B cell (primary cell): ENCODE data around the gene SCNN1B. TPM values are rescaled to one million over a fixed set of nuclear protein-coding genes. Genes with fewer than 3 reads are reported as not detected.
"Not testable (repeated sequence)": the region's sequence is repeated elsewhere in the genome, so short reads cannot be mapped to it uniquely, and the experiment has no call there.

Experiments used
- ATAC-seq: fragments of 200-7000 bp; cut with Tn5 transposase; one replicate; pipeline ENCODE4 v1.10.0; 2021; ENCODE audit warnings: low read depth, mild to moderate bottlenecking, moderate number of reproducible peaks, moderate library complexity
- CTCF ChIA-PET: fragments of 350-600 bp; sonication (Branson Sonifier 250); formaldehyde crosslinking; loops from one replicate; lab custom pipeline; 2021; ENCODE audit warnings: antibody characterized with exemption, inconsistent platforms; lab: Charles Lee
- POLR2A ChIA-PET: fragments of 350-600 bp; sonication (Branson Sonifier 250); formaldehyde crosslinking; loops from one replicate; lab custom pipeline; 2021; ENCODE audit warnings: antibody characterized with exemption; lab: Charles Lee
- DNase-seq: peaks from one replicate; pipeline ENCODE4 v3.0.0; 2013
- H2AFZ ChIP-seq: 2 replicates; pipeline ENCODE4 v1.6.1; 2012; ENCODE audit warnings: mild to moderate bottlenecking, low read depth, low read length; ENCODE audit not compliant: insufficient read depth, poor library complexity, severe bottlenecking
- H3K27ac ChIP-seq, 2 donors: 1 replicate in 1 of 2; 2 replicates in 1 of 2; pipeline ENCODE4 v1.5.1; 2012 to 2013; ENCODE audit warnings: low read length in 2 of 2, mild to moderate bottlenecking in 2 of 2, moderate library complexity in 1 of 2
- H3K27me3 ChIP-seq, 4 experiments: fragments of 200-600 bp in 1 of 4; sonication (generic) in 1 of 4; replicated peaks in 1 of 4; 1 replicate in 2 of 4; 2 replicates in 2 of 4; pipeline versions ENCODE4 v1.6.1 to v1.7.0; 2013 to 2016; ENCODE audit warnings: low read length in 3 of 4, mild to moderate bottlenecking in 2 of 4, mixed read lengths in 1 of 4, moderate library complexity in 1 of 4; ENCODE audit not compliant: insufficient read depth in 4 of 4, control insufficient read depth in 3 of 4; ENCODE audit errors: control extremely low read depth in 1 of 4
- H3K36me3 ChIP-seq, 2 experiments: replicated peaks in 1 of 2; 1 replicate in 1 of 2; 2 replicates in 1 of 2; pipeline versions ENCODE4 v1.6.1 to v1.7.1; 2013; ENCODE audit warnings: low read length in 1 of 2; ENCODE audit not compliant: insufficient read depth in 2 of 2, control insufficient read depth in 1 of 2; ENCODE audit errors: control extremely low read depth in 1 of 2, extremely low read depth in 1 of 2
- H3K4me1 ChIP-seq, 2 donors: fragments of 200-600 bp in 1 of 2; sonication (generic) in 1 of 2; 1 replicate in 1 of 2; 2 replicates in 1 of 2; pipeline versions ENCODE4 v1.5.1 to v1.6.1; 2013 to 2017; ENCODE audit warnings: low read length in 2 of 2; ENCODE audit not compliant: control insufficient read depth in 2 of 2, insufficient read depth in 2 of 2
- H3K4me2 ChIP-seq: replicated peaks from 2 replicates; pipeline ENCODE3; 2012; ENCODE audit warnings: mild to moderate bottlenecking, low read depth, low read length; ENCODE audit not compliant: poor library complexity, severe bottlenecking
- H3K4me3 ChIP-seq, 5 experiments: fragments of 200-600 bp in 1 of 5; sonication (generic) in 1 of 5; 1 replicate in 3 of 5; 2 replicates in 2 of 5; pipeline versions ENCODE4 v1.5.1 to v1.7.0; 2011 to 2016; ENCODE audit warnings: low read length in 4 of 5, mild to moderate bottlenecking in 4 of 5, low read depth in 2 of 5, control low read depth in 1 of 5, moderate library complexity in 1 of 5; ENCODE audit not compliant: insufficient read depth in 1 of 5; ENCODE audit errors: control extremely low read depth in 1 of 5, extremely low read depth in 1 of 5
- H3K79me2 ChIP-seq: fragments of 200-600 bp; sonication (generic); one replicate; pipeline ENCODE4 v1.6.0; 2016; ENCODE audit warnings: low read length; ENCODE audit not compliant: control insufficient read depth, insufficient read depth
- H3K9ac ChIP-seq: fragments of 200-600 bp; sonication (generic); 2 replicates; pipeline ENCODE4 v1.6.1; 2017; ENCODE audit warnings: mild to moderate bottlenecking, low read length, moderate library complexity
- H3K9me3 ChIP-seq, 3 donors: one replicate each; pipeline versions ENCODE4 v1.6.1 to v1.7.1; 2013; ENCODE audit warnings: low read length in 2 of 3; ENCODE audit not compliant: control insufficient read depth in 2 of 3, insufficient read depth in 1 of 3; ENCODE audit errors: control extremely low read depth in 1 of 3
- H4K20me1 ChIP-seq: 2 replicates; pipeline ENCODE4 v1.6.0; 2012; ENCODE audit warnings: mild to moderate bottlenecking, low read length; ENCODE audit not compliant: insufficient read depth, control insufficient read depth, poor library complexity, severe bottlenecking
- H3K27ac Mint-ChIP-seq: one replicate; pipeline ENCODE4 v1.8.0; 2021; ENCODE audit warnings: mixed read lengths
- H3K27me3 Mint-ChIP-seq: one replicate; pipeline ENCODE4 v1.8.0; 2021; ENCODE audit warnings: mixed read lengths
- H3K4me1 Mint-ChIP-seq: one replicate; pipeline ENCODE4 v1.8.0; 2021; ENCODE audit warnings: mixed read lengths
- H3K4me3 Mint-ChIP-seq: one replicate; pipeline ENCODE4 v1.8.0; 2021; ENCODE audit warnings: mixed read lengths
- H3K9me3 Mint-ChIP-seq: one replicate; pipeline ENCODE4 v1.8.0; 2022; ENCODE audit warnings: mixed read lengths; ENCODE audit not compliant: insufficient read depth
- EZH2 ChIP-seq: IDR thresholded peaks from 2 replicates; pipeline ENCODE4 v1.6.1; 2012; ENCODE audit warnings: borderline replicate concordance, low read depth, mild to moderate bottlenecking, moderate library complexity, low read length; ENCODE audit not compliant: insufficient read depth, poor library complexity, severe bottlenecking
- WGBS: methylation state at CpG from one replicate; pipeline ENCODE4 v1.1.5; 2013; ENCODE audit warnings: missing lambda C conversion rate; ENCODE audit not compliant: insufficient coverage; 5-methylcytosine and 5-hydroxymethylcytosine counted together
- intact Hi-C: fragments of 100-400 bp; cut with micrococcal nuclease; formaldehyde crosslinking; loops from one replicate; pipeline ENCODE4 v1.10.0; 2022
- polyA plus RNA-seq: library from polyadenylated mRNA; depleted of rRNA; stranded (reverse); fragments of >200 nt; gene quantifications from 2 replicates; pipeline ENCODE4 v1.2.3, GENCODE V29; 2012
- total RNA-seq, 2 donors: library from RNA; stranded (reverse); fragments of 120-200 nt in 1 of 2; gene quantifications; 1 replicate in 1 of 2; 2 replicates in 1 of 2; pipeline versions ENCODE4 v1.2.3 to v1.2.4, GENCODE V29; 2013 to 2022
- TF ChIP-seq, protein P1 (sequence below): fragments of 200-600 bp; IDR thresholded peaks from one replicate; pipeline ENCODE4 v1.8.0; 2022; ENCODE audit warnings: antibody characterized with exemption, mild to moderate bottlenecking

The SCNN1B gene
- total and polyA plus RNA-seq, 2 donors (not counting 1 experiment from before 2014, with no cell fraction given), result 0.30 TPM; not detected in 1

DNA sequence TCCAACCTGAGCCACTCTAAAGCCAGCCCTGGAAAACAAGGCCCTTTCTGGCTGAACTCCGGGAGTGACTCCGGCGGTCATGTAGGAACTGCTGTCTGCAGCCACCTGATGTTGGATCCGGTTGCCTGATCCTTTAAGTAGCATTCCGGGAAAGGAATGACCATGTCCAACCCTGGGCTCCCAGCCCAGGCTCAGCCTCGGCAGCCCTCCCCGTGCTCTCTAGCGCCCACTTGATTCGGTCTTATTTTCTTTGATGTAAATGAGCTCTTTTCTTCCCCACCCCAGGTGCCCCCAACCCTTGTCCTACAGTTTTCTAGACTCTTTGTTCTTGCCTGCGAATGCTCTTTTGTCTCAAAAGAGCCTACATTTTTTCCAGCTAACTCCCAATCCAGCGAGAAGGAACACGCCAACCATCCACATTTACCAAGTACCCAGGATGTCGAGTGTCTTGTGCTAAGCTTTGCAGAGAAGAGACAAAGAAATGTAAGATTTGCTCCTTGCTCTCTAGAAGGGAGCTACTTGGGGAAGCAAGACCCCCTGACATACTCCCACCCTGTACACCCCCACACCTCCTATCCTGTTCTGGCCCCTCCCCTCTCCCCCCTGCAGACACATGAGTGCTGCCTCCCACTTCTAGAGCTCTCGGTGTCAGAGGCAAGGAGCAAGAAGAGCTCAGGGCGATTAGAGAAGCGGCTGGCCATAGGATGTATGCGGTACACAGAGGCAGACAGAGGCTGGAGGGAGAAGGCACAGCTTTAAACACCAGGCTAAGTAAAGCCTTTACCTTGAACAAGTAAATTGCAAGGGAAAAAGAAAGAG is 97.1 kb downstream of the SCNN1B start:
- CTCF ChIA-PET, result no interaction called here

DNA sequence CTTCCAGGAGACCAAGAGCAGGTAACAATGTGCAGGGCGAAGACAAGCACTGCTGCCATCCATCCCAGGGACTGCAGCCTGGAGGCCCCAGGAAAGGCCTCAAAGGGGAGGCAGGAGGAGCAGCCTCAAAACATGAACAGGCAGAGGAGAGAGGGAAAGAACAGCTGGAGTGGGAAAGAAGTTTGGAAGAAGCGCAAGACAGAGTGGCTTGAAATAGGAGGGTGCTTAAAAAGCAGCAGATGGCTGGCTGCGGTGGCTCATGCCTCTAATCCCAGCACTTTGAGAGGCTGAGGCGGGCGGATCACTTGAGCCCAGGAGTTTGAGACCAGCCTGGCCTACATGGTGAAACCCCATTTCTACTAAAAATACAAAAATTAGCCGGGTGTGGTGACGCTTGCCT is 98.3 kb downstream of the SCNN1B start:
- H3K9ac ChIP-seq, H3K79me2 ChIP-seq, intact Hi-C loops, H3K4me1 Mint-ChIP-seq, POLR2A ChIA-PET, H3K27me3 ChIP-seq, H2AFZ ChIP-seq, H3K4me3 Mint-ChIP-seq, H3K27ac Mint-ChIP-seq, H3K4me1 ChIP-seq, ATAC-seq, H4K20me1 ChIP-seq, H3K4me3 ChIP-seq, H3K9me3 Mint-ChIP-seq, H3K27ac ChIP-seq, CTCF ChIA-PET, DNase-seq, H3K4me2 ChIP-seq, H3K27me3 Mint-ChIP-seq, H3K9me3 ChIP-seq: not testable (repeated sequence)
- peaks cover 0 to 63% of the 10 kb centered on the region in 2 experiments for H3K36me3 ChIP-seq
- WGBS, result 100% methylated on average over 4 of the region's 7 CpGs

More for the DNA sequence above, 97.1 kb downstream of the SCNN1B start:
- Mint-ChIP-seq H3K27me3 (no peaks in the 10 kb centered on the region), H3K9me3 (no peaks in the 10 kb centered on the region), H3K4me3 (no peak overlapping the region), H3K27ac (no peak overlapping the region), H3K4me1 (no peaks in the 10 kb centered on the region)
- DNase-seq (no peak), ATAC-seq (no peak)
- Histone ChIP-seq H3K9me3 (no peaks in the 10 kb centered on the region), H4K20me1 (no peaks in the 10 kb centered on the region), H3K27ac (no peak overlapping the region), H3K79me2 (no peaks in the 10 kb centered on the region), H3K36me3 (peaks cover 0 to 59% of the 10 kb centered on the region in 2 experiments), H3K4me2 (no peak overlapping the region), H3K4me3 (no peak overlapping the region), H3K4me1 (no peaks in the 10 kb centered on the region), H3K9ac (no peak overlapping the region), H3K27me3 (no peaks in the 10 kb centered on the region), H2AFZ (no peak overlapping the region)
- POLR2A ChIA-PET, result no interaction called here
- WGBS, result 96% methylated on average over 14 of the region's 17 CpGs
- TF ChIP-seq, protein P1, sequence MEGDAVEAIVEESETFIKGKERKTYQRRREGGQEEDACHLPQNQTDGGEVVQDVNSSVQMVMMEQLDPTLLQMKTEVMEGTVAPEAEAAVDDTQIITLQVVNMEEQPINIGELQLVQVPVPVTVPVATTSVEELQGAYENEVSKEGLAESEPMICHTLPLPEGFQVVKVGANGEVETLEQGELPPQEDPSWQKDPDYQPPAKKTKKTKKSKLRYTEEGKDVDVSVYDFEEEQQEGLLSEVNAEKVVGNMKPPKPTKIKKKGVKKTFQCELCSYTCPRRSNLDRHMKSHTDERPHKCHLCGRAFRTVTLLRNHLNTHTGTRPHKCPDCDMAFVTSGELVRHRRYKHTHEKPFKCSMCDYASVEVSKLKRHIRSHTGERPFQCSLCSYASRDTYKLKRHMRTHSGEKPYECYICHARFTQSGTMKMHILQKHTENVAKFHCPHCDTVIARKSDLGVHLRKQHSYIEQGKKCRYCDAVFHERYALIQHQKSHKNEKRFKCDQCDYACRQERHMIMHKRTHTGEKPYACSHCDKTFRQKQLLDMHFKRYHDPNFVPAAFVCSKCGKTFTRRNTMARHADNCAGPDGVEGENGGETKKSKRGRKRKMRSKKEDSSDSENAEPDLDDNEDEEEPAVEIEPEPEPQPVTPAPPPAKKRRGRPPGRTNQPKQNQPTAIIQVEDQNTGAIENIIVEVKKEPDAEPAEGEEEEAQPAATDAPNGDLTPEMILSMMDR, result no peak
- TF ChIP-seq EZH2, result no peak
- intact Hi-C loops, result no loop called here
